Fibroblast of villous mesenchyme (primary cell): ENCODE measurements around the gene LNX2. TPM values are rescaled to one million over a fixed set of nuclear protein-coding genes. Genes with fewer than 3 reads are reported as not detected.
A peak's percentile ranks its signal among the peaks of the same experiment; 100 is the strongest.

ENCODE experiments used
- DNase-seq: peaks from one replicate; pipeline ENCODE4 v3.0.0-alpha.2; 2010; ENCODE audit warnings: low read depth
- H3K4me3 ChIP-seq: 2 replicates; pipeline ENCODE4 v1.5.1; 2011; ENCODE audit warnings: low read depth, mild to moderate bottlenecking, low read length
- total RNA-seq: library from RNA; depleted of rRNA; stranded (reverse); fragments of >200 nt; gene quantifications from 2 replicates; pipeline ENCODE4 v1.2.3, GENCODE V29; 2012
- TF ChIP-seq, protein P1 (sequence below): IDR thresholded peaks from 2 replicates; pipeline ENCODE4 v1.5.1; 2012; ENCODE audit warnings: low read depth, mild to moderate bottlenecking, low read length; ENCODE audit not compliant: insufficient read depth

Gene LNX2
- total RNA-seq, 1 donor, result 7.8 TPM

DNA sequence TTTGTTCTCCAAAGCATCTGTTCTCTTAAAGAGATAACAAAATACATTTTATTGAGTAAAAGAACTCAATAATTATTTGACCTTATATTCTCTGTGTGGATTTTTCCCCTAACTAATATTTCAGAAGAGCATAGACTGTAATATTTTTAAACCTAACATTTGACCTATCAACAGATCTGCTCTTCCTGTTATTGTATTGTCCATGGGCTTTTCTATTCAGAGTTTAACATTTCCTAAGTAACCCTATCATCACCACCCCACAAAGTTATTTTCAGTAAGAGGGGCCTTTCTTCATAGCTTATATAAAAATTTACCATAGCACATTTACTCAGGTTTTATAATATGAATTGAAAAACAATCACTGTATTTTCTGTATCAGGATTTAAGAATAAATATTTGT, 18.9 kb upstream of the LNX2 start:
- DNase-seq, result no peak
- no peak overlapping the region for H3K4me3 ChIP-seq
- TF ChIP-seq, protein P1, sequence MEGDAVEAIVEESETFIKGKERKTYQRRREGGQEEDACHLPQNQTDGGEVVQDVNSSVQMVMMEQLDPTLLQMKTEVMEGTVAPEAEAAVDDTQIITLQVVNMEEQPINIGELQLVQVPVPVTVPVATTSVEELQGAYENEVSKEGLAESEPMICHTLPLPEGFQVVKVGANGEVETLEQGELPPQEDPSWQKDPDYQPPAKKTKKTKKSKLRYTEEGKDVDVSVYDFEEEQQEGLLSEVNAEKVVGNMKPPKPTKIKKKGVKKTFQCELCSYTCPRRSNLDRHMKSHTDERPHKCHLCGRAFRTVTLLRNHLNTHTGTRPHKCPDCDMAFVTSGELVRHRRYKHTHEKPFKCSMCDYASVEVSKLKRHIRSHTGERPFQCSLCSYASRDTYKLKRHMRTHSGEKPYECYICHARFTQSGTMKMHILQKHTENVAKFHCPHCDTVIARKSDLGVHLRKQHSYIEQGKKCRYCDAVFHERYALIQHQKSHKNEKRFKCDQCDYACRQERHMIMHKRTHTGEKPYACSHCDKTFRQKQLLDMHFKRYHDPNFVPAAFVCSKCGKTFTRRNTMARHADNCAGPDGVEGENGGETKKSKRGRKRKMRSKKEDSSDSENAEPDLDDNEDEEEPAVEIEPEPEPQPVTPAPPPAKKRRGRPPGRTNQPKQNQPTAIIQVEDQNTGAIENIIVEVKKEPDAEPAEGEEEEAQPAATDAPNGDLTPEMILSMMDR, result no peak

DNA sequence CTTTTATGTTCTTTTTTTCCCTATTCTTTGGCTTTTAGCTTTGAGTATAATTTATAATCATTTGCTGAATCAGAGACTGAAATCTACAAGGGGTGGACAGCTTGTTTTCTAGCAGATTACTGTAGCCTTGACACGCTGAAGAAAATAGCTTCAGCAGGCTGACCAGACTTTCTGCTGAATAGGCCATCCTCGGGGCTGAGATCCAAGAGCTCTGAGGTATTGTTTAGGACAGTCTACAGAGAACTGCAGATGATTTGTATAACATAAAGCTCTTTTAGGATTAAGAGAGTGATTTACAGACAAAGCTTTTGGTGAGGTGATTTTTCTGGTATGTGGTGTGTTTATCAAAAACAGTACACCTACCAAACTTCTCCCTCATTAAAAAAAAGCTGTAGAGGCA, 18.2 kb upstream of the LNX2 start:
- TF ChIP-seq, protein P1, result no peak
- no peak overlapping the region for H3K4me3 ChIP-seq
- peak; percentile 44 for DNase-seq

DNA sequence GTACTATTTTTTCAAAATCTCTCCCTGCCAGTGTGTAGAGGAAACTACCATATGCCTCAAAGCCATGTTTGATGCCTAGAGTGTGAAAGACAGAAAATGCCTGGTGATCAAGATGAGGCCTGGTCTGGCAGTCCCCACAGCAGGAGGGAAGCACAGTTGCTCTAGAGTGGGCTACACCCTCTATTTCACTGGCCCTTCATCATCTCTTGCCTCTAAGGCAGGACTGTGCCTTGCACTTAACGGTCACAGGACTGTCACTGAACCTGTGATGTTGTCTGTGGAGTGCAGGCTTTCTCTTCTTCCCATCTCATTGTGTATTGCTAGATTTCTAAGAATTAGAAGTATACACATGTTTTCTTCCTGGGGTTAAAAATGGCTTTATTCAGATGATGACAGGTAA, 17.7 kb upstream of the LNX2 start:
- no peak for DNase-seq
- TF ChIP-seq, protein P1, result no peak
- no peak overlapping the region for H3K4me3 ChIP-seq

DNA sequence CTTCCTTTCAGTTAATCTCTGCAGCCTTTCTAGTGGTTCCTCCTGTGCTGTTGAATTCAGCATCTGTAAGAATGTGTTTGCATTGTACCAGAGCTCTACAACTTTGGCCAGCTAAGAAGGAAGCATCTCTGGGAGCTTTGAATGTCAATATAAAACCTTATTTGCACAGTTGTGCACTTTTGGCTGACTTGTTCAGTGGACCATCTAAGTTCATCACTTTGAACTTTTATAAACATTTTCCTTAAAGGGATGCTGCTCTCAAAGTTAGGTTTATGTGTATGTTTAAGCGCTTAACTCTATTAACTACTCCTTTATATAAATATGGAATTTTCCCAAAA, 16.9 kb upstream of the LNX2 start:
- DNase-seq, result no peak
- TF ChIP-seq, protein P1, result no peak

DNA sequence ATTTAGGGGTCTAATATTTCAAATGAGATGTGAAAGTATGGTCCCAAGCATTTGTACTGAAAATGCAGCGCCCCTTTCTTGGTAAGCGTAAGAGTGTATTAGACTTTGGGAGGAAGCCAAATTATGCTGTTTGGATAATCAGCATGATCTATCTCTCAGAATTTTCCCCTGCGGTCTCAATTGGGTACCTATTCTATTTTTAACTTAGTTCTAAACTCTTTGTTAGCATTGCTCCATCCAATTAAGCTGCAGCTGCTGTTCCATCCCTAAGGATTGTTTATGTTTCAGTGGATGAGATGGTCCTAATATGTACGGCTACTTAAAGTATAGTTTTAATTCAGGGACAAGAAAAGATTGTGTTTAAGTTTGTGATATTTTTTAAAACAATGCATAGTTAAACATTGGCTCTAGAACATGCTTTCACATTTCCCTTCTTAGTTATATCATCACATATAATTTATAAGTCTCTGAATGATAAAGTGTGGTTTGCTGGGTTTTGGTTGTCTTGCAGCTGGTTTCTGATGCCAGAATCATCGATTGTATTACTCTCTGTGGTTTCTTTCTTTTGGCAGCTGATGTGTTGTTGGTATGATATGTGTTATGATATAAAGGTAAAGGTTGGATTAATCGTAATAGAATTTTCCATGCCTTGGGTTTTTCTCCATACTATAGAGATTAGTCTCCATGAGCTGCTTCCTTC, 16.4 kb upstream of the LNX2 start:
- no peak overlapping the region for H3K4me3 ChIP-seq
- TF ChIP-seq, protein P1, result no peak
- no peak for DNase-seq

More for the DNA sequence above, 16.9 kb upstream of the LNX2 start:
- H3K4me3 ChIP-seq, result no peak overlapping the region

DNA sequence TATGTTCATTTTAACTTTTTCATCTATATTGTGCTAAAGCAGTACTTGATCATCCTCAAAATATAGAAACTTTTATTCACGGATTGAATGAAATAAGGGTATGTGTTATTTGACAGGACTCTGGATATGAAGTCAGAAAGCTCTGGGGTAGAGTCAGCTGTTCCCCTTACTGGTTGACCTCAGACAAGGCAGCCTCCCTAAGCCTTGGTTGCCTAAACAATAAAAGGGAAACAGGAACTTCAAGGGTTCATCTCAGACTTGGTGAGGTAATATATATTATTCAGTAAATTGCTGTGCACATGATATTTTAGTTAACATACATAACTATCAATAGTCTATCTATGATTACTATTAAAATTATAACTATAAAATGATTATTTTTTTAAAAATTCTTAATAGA, 14.9 kb upstream of the LNX2 start:
- DNase-seq, result no peak
- no peak overlapping the region for H3K4me3 ChIP-seq
- TF ChIP-seq, protein P1, result no peak

DNA sequence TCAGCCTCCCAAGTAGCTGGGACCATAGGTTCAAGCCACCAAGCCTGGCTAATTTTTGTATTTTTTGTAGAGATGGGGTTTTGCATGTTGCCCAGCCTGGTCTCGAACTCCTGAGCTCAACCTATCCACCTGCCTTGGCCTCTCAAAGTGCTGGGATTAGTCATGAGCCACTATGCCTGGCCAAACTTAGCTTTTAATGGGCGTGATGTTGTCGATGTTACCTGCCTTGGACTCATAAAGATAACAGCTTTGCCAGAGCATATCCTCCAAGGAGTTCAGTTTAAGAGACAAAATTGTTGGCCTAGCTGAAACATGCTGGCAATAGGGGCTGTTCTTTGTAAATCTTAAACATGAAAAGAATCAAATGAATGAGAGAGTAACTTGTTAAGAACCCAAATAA, 14.5 kb upstream of the LNX2 start:
- H3K4me3 ChIP-seq, result no peak overlapping the region
- TF ChIP-seq, protein P1, result no peak
- DNase-seq, result no peak
